Ascending aorta (tissue), 2 donors: ENCODE data around the gene RARB. TPM values are rescaled to one million over a fixed set of nuclear protein-coding genes. Genes with fewer than 3 reads are reported as not detected.

ENCODE experiments used
- DNase-seq, 2 donors: peaks; one replicate each; pipeline ENCODE4 v3.0.0-alpha.2; 2019; ENCODE audit warnings: low spot score in 2 of 2
- H3K27ac ChIP-seq, 2 donors: fragments of 200-600 bp; sonication (generic); one replicate each; pipeline ENCODE4 v1.5.1; 2016 to 2017; ENCODE audit warnings: mild to moderate bottlenecking in 1 of 2
- H3K27me3 ChIP-seq: fragments of 200-600 bp; sonication (generic); one replicate; pipeline ENCODE4 v1.5.1; 2017
- H3K36me3 ChIP-seq, 2 donors: fragments of 200-600 bp; sonication (generic); one replicate each; pipeline ENCODE4 v1.5.1; 2016
- H3K4me1 ChIP-seq, 2 donors: fragments of 200-600 bp; sonication (generic); one replicate each; pipeline ENCODE4 v1.5.1; 2016 to 2017; ENCODE audit warnings: mild to moderate bottlenecking in 1 of 2
- H3K4me3 ChIP-seq, 2 donors: fragments of 200-600 bp; sonication (generic); one replicate each; pipeline ENCODE4 v1.5.1; 2016 to 2017; ENCODE audit warnings: mild to moderate bottlenecking in 1 of 2
- H3K9me3 ChIP-seq, 2 donors: fragments of 200-600 bp; sonication (generic); one replicate each; pipeline ENCODE4 v1.5.1; 2016
- intact Hi-C: fragments of 100-400 bp; cut with DNase I; formaldehyde crosslinking; loops from one replicate; pipeline ENCODE4 v1.15.1; 2023
- total RNA-seq: library from RNA; depleted of rRNA; stranded (reverse); fragments of >200 nt; gene quantifications from one replicate; pipeline ENCODE4 v1.1.0, GENCODE V29; 2016
- TF ChIP-seq, protein P1 (sequence below), 3 experiments: fragments of 200-600 bp in 2 of 3; fragments of 450-650 bp in 1 of 3; sonication (generic) in 2 of 3; IDR thresholded peaks; one replicate each; pipeline ENCODE4 v1.5.1; 2016 to 2019; ENCODE audit warnings: antibody characterized with exemption in 3 of 3, mild to moderate bottlenecking in 1 of 3, moderate library complexity in 1 of 3

Gene RARB
- total RNA-seq, 1 donor from 2014 or later, result 52.7 TPM

DNA sequence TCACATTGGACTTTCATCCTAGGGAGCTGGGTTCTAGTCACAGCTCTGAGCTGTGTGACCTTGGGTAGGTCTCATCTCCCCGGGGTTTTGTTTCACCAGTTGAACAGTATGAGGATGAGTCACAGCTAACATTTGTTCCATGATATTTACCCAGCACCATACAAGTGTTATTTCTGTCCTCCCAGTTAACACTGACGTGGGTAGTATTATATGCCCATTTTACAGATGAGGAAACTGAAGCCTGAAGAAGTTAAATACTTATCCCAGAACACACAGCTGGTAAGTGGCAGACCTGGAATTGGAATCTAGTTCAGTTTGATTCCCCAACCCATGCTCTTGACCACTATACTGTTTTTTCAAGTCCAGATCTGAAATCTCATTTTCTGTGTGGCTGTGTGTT, 908 bp upstream of the RARB start:
- peak overlapping the region; percentile 70 for H3K4me3 ChIP-seq
- DNase-seq, result no peak
- intact Hi-C loops, result loop anchor here (5.0 to 10.0 kb wide), 4 partner anchors 45 to 272 kb away; no protein-coding TSS in a partner anchor
- H3K27me3 ChIP-seq, result no peaks in the 10 kb centered on the region
- TF ChIP-seq, protein P1, sequence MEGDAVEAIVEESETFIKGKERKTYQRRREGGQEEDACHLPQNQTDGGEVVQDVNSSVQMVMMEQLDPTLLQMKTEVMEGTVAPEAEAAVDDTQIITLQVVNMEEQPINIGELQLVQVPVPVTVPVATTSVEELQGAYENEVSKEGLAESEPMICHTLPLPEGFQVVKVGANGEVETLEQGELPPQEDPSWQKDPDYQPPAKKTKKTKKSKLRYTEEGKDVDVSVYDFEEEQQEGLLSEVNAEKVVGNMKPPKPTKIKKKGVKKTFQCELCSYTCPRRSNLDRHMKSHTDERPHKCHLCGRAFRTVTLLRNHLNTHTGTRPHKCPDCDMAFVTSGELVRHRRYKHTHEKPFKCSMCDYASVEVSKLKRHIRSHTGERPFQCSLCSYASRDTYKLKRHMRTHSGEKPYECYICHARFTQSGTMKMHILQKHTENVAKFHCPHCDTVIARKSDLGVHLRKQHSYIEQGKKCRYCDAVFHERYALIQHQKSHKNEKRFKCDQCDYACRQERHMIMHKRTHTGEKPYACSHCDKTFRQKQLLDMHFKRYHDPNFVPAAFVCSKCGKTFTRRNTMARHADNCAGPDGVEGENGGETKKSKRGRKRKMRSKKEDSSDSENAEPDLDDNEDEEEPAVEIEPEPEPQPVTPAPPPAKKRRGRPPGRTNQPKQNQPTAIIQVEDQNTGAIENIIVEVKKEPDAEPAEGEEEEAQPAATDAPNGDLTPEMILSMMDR (IDR thresholded peaks at IDR 0.05), result no peak
- no peaks in the 10 kb centered on the region for H3K9me3 ChIP-seq
- H3K27ac ChIP-seq, result peak overlapping the region; percentile 76 to 93
- H3K4me1 ChIP-seq, result peaks cover 0 to 3% of the 10 kb centered on the region in 2 donors
- H3K36me3 ChIP-seq, result no peaks in the 10 kb centered on the region

DNA sequence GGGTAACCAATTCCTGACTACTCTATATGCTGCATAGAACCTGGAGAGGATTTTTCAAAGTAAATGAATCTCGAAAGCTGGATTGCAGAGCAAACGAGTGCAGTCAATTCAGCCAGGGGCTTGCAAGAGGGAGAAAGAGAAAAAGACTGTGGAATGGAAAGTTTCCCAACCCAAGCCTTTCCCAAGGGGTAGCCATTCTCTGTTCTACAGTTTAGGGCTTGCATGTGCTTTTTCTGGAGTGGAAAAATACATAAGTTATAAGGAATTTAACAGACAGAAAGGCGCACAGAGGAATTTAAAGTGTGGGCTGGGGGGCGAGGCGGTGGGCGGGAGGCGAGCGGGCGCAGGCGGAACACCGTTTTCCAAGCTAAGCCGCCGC, 511 bp upstream of the RARB start:
- intact Hi-C loops, result loop anchor here (5.0 to 10.0 kb wide), 4 partner anchors 45 to 273 kb away; no protein-coding TSS in a partner anchor
- peak overlapping the region; percentile 76 to 93 for H3K27ac ChIP-seq
- peak overlapping the region; percentile 70 for H3K4me3 ChIP-seq
- H3K9me3 ChIP-seq, result no peaks in the 10 kb centered on the region
- no peaks in the 10 kb centered on the region for H3K36me3 ChIP-seq
- no peaks in the 10 kb centered on the region for H3K27me3 ChIP-seq
- TF ChIP-seq, protein P1 (IDR thresholded peaks at IDR 0.05), result no peak
- H3K4me1 ChIP-seq, result peaks cover 0 to 3% of the 10 kb centered on the region in 2 donors
- no peak for DNase-seq

GRCh38 chr3:25428789-25429335, 799 bp downstream of the RARB start:
- DNase-seq, result no peak
- Histone ChIP-seq H3K36me3 (no peaks in the 10 kb centered on the region), H3K27ac (peak overlapping the region; percentile 76 to 93), H3K4me3 (peak overlapping the region; percentile 70), H3K27me3 (no peaks in the 10 kb centered on the region), H3K9me3 (no peaks in the 10 kb centered on the region), H3K4me1 (peaks cover 0 to 3% of the 10 kb centered on the region in 2 donors)
- TF ChIP-seq, protein P1 (IDR thresholded peaks at IDR 0.05), result no peak
- intact Hi-C loops, result loop anchor here (5.0 to 10.0 kb wide), 4 partner anchors 43 to 274 kb away; no protein-coding TSS in a partner anchor

DNA sequence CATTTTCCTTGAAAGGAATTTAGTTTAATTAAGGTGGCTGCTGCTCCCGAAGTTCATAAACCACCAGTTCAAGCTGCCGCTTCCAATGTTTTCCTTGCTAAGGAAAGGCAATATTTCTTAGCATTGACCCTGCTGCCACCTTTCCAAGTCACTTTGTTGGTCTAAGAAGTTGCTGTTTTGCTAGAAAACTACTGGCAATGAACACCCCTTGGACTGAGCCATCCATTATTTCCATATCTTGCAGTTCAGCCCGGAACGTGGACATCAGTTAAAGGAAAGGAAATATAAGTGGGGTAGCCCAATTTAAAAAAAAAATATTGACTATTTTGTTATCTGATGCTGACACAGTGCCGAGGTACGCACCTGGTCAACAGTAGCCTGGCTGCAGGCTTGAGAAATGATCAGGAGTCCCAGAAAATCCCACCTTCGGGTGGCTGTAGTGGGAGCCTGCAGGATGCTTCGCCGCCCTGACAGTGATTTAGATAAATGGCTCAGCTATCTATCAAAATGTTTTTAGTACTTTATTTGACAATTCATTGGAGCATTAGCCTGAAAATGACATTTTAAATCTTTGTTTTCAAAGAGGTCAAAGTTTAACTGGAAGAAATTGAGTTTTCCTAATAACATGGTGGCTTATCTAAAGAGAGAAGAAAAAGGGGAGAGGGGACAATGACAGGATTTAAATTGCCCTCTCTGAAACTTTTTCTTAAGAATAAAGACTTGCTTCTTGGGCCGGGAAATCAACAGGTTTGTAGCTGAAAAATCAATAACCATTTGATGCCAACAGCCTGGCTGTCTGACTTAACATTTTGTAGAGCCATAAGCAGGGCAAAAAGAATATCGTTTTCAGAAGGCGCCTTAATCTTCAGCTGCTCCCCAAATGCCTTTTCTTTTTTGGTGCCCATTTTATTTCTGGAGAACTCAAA, 1.6 kb downstream of the RARB start:
- Histone ChIP-seq H3K4me3 (peak overlapping the region; percentile 70), H3K36me3 (no peaks in the 10 kb centered on the region), H3K27me3 (no peaks in the 10 kb centered on the region), H3K9me3 (no peaks in the 10 kb centered on the region), H3K4me1 (no peaks in the 10 kb centered on the region), H3K27ac (peak overlapping the region; percentile 76 to 93)
- intact Hi-C loops, result loop anchor here (5.0 to 10.0 kb wide), 4 partner anchors 43 to 275 kb away; no protein-coding TSS in a partner anchor
- DNase-seq, result no peak
- TF ChIP-seq, protein P1 (IDR thresholded peaks at IDR 0.05), result no peak

DNA sequence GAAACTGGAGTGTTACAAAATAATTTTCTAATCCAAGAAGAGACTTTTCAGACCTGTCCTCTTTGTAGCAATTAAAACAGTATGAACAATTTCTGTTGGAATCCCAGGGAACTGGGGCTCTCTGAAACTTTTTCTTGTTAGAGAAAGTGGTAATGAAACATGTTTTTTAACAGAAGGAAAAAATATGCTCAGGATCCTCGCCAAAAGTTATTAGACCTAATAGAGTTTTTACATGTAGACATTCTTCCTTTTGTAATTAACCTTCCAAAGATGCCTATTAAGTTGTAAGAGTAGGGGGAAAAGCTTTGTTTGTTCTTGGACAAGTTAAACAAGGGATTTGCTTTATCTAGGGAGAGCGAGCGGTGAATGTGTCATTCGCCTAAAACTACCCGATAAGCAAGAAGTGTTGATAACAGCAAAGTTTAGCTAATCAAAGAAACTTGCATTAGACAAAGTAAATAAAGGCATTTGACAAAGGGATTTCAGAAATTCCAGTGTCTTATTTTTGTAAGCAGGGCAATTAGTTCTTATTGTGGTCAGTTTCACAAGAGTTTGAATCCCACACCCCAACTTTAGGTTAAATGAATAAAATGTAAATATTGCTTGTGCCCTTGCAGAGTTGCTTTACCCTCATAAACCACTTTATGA, 2.3 kb downstream of the RARB start:
- no peak for DNase-seq
- Histone ChIP-seq H3K36me3 (no peaks in the 10 kb centered on the region), H3K4me1 (no peaks in the 10 kb centered on the region), H3K27me3 (no peaks in the 10 kb centered on the region), H3K9me3 (no peaks in the 10 kb centered on the region), H3K27ac (peak overlapping the region; percentile 46 to 93), H3K4me3 (peak overlapping the region; percentile 70)
- intact Hi-C loops, result no loop called here
- TF ChIP-seq, protein P1 (IDR thresholded peaks at IDR 0.05), result no peak
